H1 (cell line): ENCODE measurements around the gene TMEM212.

Source experiments
- CTCF ChIP-seq, 3 experiments: IDR thresholded peaks; 1 replicate in 2 of 3; 2 replicates in 1 of 3; pipeline versions ENCODE4 v1.5.1 to v1.6.1; 2011; ENCODE audit warnings: low read length in 3 of 3, mild to moderate bottlenecking in 3 of 3, inconsistent platforms in 2 of 3, low read depth in 1 of 3, moderate library complexity in 1 of 3; ENCODE audit not compliant: insufficient read depth in 1 of 3; ENCODE audit errors: control extremely low read depth in 1 of 3
- EP300 ChIP-seq, 2 experiments: IDR thresholded peaks; 1 replicate in 1 of 2; 2 replicates in 1 of 2; pipeline ENCODE4 v1.6.1; 2011 to 2012; ENCODE audit warnings: low read depth in 2 of 2, low read length in 2 of 2, mild to moderate bottlenecking in 2 of 2, borderline replicate concordance in 1 of 2, inconsistent platforms in 1 of 2, moderate library complexity in 1 of 2
- GABPA ChIP-seq: IDR thresholded peaks from 2 replicates; pipeline ENCODE4 v1.6.1; 2011; ENCODE audit warnings: mild to moderate bottlenecking, low read length, moderate library complexity, borderline replicate concordance; ENCODE audit not compliant: insufficient read depth

- TF ChIP-seq GABPA = no peak
- TF ChIP-seq EP300 (IDR thresholded peaks at IDR 0.05; ENCODE audit: borderline replicate concordance in 1 of 2, low read depth in 2 of 2, low read length in 2 of 2) = no peak
- no peak for TF ChIP-seq CTCF (IDR thresholded peaks at IDR 0.05; ENCODE audit: control extremely low read depth in 1 of 3, insufficient read depth in 1 of 3, low read depth in 1 of 3, low read length in 3 of 3)
Observed at GRCh38 chr3:171804618-171805389, 38.3 kb upstream of the TMEM212 start.
